ENCODE measurements around the gene LIMD2. TPM values are rescaled to one million over a fixed set of nuclear protein-coding genes. Genes with fewer than 3 reads are reported as not detected.
"Not testable (repeated sequence)": the region's sequence is repeated elsewhere in the genome, so short reads cannot be mapped to it uniquely, and the experiment has no call there.

Gene LIMD2
- total RNA-seq, 6 experiments from 2014 or later: 2.8 to 9.4 (median 5.2) TPM

GRCh38 chr17:63735691-63736090 lies 35.8 kb upstream of the LIMD2 start:
- TF ChIP-seq CTCF (IDR thresholded peaks at IDR 0.05) (no peak), POLR2A (IDR thresholded peaks at IDR 0.05) (no peak)
- no peaks in the 10 kb centered on the region for H3K36me3 ChIP-seq
- WGBS (ENCODE audit: insufficient coverage, low coverage, low lambda C conversion rate, missing lambda C conversion rate): 94% methylated on average over 8 of the region's 8 CpGs
- H3K4me1 ChIP-seq: peaks cover 0 to 6% (median 3%) of the 10 kb centered on the region in 4 donors
- H3K4me3 ChIP-seq: no peak overlapping the region
- DNase-seq: no peak
- ATAC-seq: no peak
- intact Hi-C loops (cut with DNase I): no loop called here
- H3K27ac ChIP-seq: no peak overlapping the region
- no peaks in the 10 kb centered on the region for H3K27me3 ChIP-seq
- no peaks in the 10 kb centered on the region for H3K9me3 ChIP-seq

- intact Hi-C loops (cut with DNase I): no loop called here
- H3K27me3 ChIP-seq: no peaks in the 10 kb centered on the region
- H3K9me3 ChIP-seq: no peaks in the 10 kb centered on the region
- no peaks in the 10 kb centered on the region for H3K4me1 ChIP-seq
- no peak overlapping the region for H3K4me3 ChIP-seq
- H3K27ac ChIP-seq: no peak overlapping the region
- TF ChIP-seq POLR2A (IDR thresholded peaks at IDR 0.05) (no peak), CTCF (IDR thresholded peaks at IDR 0.05) (no peak)
- no peak for DNase-seq
- peaks cover 0 to 11% (median 2%) of the 10 kb centered on the region in 4 donors for H3K36me3 ChIP-seq
- no peak for ATAC-seq
- 62% methylated on average over 2 of the region's 2 CpGs for WGBS (ENCODE audit: insufficient coverage, low coverage, low lambda C conversion rate, missing lambda C conversion rate)
These were observed 22.5 kb upstream of the LIMD2 start for GRCh38 chr17:63722403-63722802.

GRCh38 chr17:63720194-63720593 lies 20.3 kb upstream of the LIMD2 start:
- H3K27me3 ChIP-seq; H3K36me3 ChIP-seq; H3K9me3 ChIP-seq; ATAC-seq; intact Hi-C loops (cut with DNase I); H3K27ac ChIP-seq; H3K4me1 ChIP-seq; H3K4me3 ChIP-seq: not testable (repeated sequence)
- 94% methylated on average over 2 of the region's 5 CpGs for WGBS (ENCODE audit: insufficient coverage, low coverage, low lambda C conversion rate, missing lambda C conversion rate)
- peak in 1 of 3 donors; percentile 3 for DNase-seq

GRCh38 chr17:63718988-63719387 lies 19.1 kb upstream of the LIMD2 start:
- intact Hi-C loops (cut with DNase I): no loop called here
- 89% methylated on average over 5 of the region's 5 CpGs for WGBS (ENCODE audit: insufficient coverage, low coverage, low lambda C conversion rate, missing lambda C conversion rate)
- no peaks in the 10 kb centered on the region for H3K9me3 ChIP-seq
- DNase-seq (peak in 1 of 3 donors; percentile 8), ATAC-seq (no peak)
- no peaks in the 10 kb centered on the region for H3K4me1 ChIP-seq
- no peaks in the 10 kb centered on the region for H3K36me3 ChIP-seq
- TF ChIP-seq POLR2A (IDR thresholded peaks at IDR 0.05): no peak
- TF ChIP-seq CTCF (IDR thresholded peaks at IDR 0.05): no peak
- no peak overlapping the region for H3K27ac ChIP-seq
- H3K27me3 ChIP-seq: no peaks in the 10 kb centered on the region
- H3K4me3 ChIP-seq: no peak overlapping the region

GRCh38 chr17:63716426-63716825 lies 16.5 kb upstream of the LIMD2 start:
- Histone ChIP-seq H3K27me3 (no peaks in the 10 kb centered on the region), H3K4me3 (no peak overlapping the region), H3K27ac (no peak overlapping the region), H3K9me3 (no peaks in the 10 kb centered on the region), H3K4me1 (no peaks in the 10 kb centered on the region), H3K36me3 (peaks cover 0 to 11% (median 0%) of the 10 kb centered on the region in 4 donors)
- no peak for ATAC-seq
- intact Hi-C loops (cut with DNase I): no loop called here
- TF ChIP-seq CTCF (IDR thresholded peaks at IDR 0.05) (no peak), POLR2A (IDR thresholded peaks at IDR 0.05) (no peak)
- 78% methylated on average over 3 of the region's 3 CpGs for WGBS (ENCODE audit: insufficient coverage, low coverage, low lambda C conversion rate, missing lambda C conversion rate)
- DNase-seq: no peak
